SU-DHL-6 (cell line): Measurements from ENCODE around the gene RIN1.

Source experiments
- H2AFZ ChIP-seq: fragments of 200-600 bp; sonication (generic); 2 replicates; pipeline ENCODE4 v1.6.1; 2014; ENCODE audit warnings: low read depth, mild to moderate bottlenecking, moderate library complexity, mixed read lengths, antibody characterized with exemption, low read length; ENCODE audit not compliant: severe bottlenecking
- H3F3A ChIP-seq: fragments of 200-600 bp; shearing (Covaris generic); 2 replicates; pipeline ENCODE4 v1.6.0; 2016; ENCODE audit warnings: antibody characterized with exemption, mild to moderate bottlenecking; ENCODE audit not compliant: insufficient read depth
- H3K27ac ChIP-seq: fragments of 200-600 bp; sonication (generic); 2 replicates; pipeline ENCODE4 v1.5.1; 2016; ENCODE audit warnings: low read depth, mild to moderate bottlenecking, low read length, moderate library complexity, mixed read lengths
- H3K27me3 ChIP-seq: fragments of 200-600 bp; sonication (generic), shearing (Covaris generic); 2 replicates; pipeline ENCODE4 v1.6.0; 2014; ENCODE audit warnings: mild to moderate bottlenecking, low read length
- H3K36me3 ChIP-seq: fragments of 200-600 bp; sonication (generic); 2 replicates; pipeline ENCODE4 v1.6.1; 2014; ENCODE audit warnings: mild to moderate bottlenecking, low read length, mixed read lengths
- H3K4me2 ChIP-seq: fragments of 300-600, 200-600 bp; shearing (Covaris generic), sonication (generic); 2 replicates; pipeline ENCODE4 v1.6.0; 2014; ENCODE audit warnings: low read length, low read depth, mild to moderate bottlenecking; ENCODE audit not compliant: poor library complexity, severe bottlenecking
- H3K4me3 ChIP-seq: fragments of 200-600 bp; sonication (generic); 2 replicates; pipeline ENCODE4 v1.5.1; 2014; ENCODE audit warnings: antibody characterized with exemption, low read length, mild to moderate bottlenecking, mixed read lengths; ENCODE audit not compliant: insufficient read depth, poor library complexity, severe bottlenecking
- H3K79me2 ChIP-seq: fragments of 200-600 bp; sonication (generic); 2 replicates; pipeline ENCODE4 v1.6.1; 2014; ENCODE audit warnings: mild to moderate bottlenecking, low read length, moderate library complexity; ENCODE audit not compliant: insufficient read depth
- H3K9ac ChIP-seq: fragments of 200-600 bp; sonication (generic); 2 replicates; pipeline ENCODE4 v1.7.0; 2014; ENCODE audit warnings: mild to moderate bottlenecking, low read length
- H3K9me2 ChIP-seq: fragments of 200-600 bp; sonication (generic); replicated peaks from 2 replicates; pipeline ENCODE4 v1.6.1; 2014; ENCODE audit warnings: low read length; ENCODE audit not compliant: insufficient read depth
- H3K9me3 ChIP-seq: fragments of 200-600 bp; sonication (generic); 2 replicates; pipeline ENCODE4 v1.6.1; 2014; ENCODE audit warnings: low read length, mixed read lengths; ENCODE audit not compliant: insufficient read depth
- H4K20me1 ChIP-seq: fragments of 200-600 bp; sonication (generic); 2 replicates; pipeline ENCODE4 v1.6.1; 2014; ENCODE audit warnings: low read depth, mild to moderate bottlenecking, antibody characterized with exemption, low read length, moderate library complexity, mixed read lengths
- CTCF ChIP-seq: fragments of 200-600 bp; sonication (generic); IDR thresholded peaks from one replicate; pipeline ENCODE4 v1.5.1; 2017; ENCODE audit warnings: antibody characterized with exemption, mild to moderate bottlenecking, low read length, moderate library complexity; ENCODE audit not compliant: insufficient read depth, poor library complexity, severe bottlenecking
- EZH2phosphoT487 ChIP-seq: fragments of 200-600 bp; sonication (generic), shearing (Covaris generic); conservative IDR thresholded peaks from 2 replicates; pipeline ENCODE4 v1.6.1; 2018; ENCODE audit warnings: mild to moderate bottlenecking, antibody characterized with exemption, low read length, moderate library complexity, mixed read lengths

Gene RIN1

GRCh38 chr11:66313321-66314185 is 22.7 kb downstream of the RIN1 start:
- no peaks in the 10 kb centered on the region for H3K9me3 ChIP-seq
- H3K27me3 ChIP-seq = no peaks in the 10 kb centered on the region
- H2AFZ ChIP-seq = no peak overlapping the region
- H3K27ac ChIP-seq = no peak overlapping the region
- peak overlapping the region; percentile 6; the same call in 1 of the 2 replicates for H3K9ac ChIP-seq
- no peaks in the 10 kb centered on the region for H4K20me1 ChIP-seq
- no peaks in the 10 kb centered on the region for H3K36me3 ChIP-seq
- TF ChIP-seq CTCF (no peak), EZH2phosphoT487 (no peak)
- peak overlapping the region; percentile 24 for H3K4me3 ChIP-seq
- no peaks in the 10 kb centered on the region for H3K9me2 ChIP-seq
- no peaks in the 10 kb centered on the region for H3K79me2 ChIP-seq
- H3K4me2 ChIP-seq = peak overlapping the region; percentile 90
- no peaks in the 10 kb centered on the region for H3F3A ChIP-seq

DNA sequence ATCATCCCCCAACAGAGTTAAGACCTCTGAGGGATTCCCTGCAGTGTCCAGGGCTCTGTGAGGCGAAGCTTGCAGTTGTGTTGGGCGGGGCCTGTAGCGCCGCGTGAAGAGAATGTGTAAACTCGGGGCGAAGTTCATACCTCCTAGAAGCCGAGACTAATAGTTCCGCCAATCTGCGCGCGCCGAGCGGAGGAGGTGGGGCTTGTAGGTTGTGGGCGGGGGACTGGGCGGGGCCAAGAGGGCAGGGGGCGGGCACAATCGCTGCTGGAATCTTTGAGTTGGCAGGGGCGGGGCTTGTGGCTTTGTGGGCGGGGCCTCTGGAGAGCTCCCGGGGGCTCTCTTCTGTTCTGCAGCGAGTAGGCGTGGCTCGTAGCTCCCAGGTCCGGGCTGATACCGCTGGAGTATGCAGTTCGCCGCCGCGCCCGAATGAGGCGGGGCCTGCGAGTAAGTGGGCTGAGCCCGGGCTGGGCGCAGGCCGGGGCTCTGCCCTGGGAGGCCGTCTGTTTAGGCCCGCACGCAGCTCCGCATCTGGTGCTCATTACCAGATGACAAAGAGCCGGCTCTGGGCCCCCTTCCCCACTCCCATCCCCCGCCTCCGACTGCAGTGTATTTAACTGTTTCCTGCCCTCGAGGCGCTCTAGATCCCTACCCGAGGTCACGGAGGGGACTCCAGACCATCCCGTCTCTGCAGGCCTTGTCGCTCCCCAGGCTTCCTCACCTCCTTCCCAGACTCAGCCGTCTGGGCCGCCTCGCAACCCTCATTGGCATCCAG is 23.5 kb downstream of the RIN1 start:
- Histone ChIP-seq H3K9me3 (no peaks in the 10 kb centered on the region), H3K36me3 (no peaks in the 10 kb centered on the region), H3K4me2 (peak overlapping the region; percentile 90), H3K4me3 (peak overlapping the region; percentile 67), H3K9ac (peak overlapping the region; percentile 49), H3K27ac (peak overlapping the region; percentile 71), H2AFZ (peak overlapping the region; percentile 92), H3K9me2 (no peaks in the 10 kb centered on the region), H3K27me3 (no peaks in the 10 kb centered on the region), H4K20me1 (no peaks in the 10 kb centered on the region), H3F3A (no peaks in the 10 kb centered on the region), H3K79me2 (no peaks in the 10 kb centered on the region)
- TF ChIP-seq CTCF = no peak
- TF ChIP-seq EZH2phosphoT487 = no peak

DNA sequence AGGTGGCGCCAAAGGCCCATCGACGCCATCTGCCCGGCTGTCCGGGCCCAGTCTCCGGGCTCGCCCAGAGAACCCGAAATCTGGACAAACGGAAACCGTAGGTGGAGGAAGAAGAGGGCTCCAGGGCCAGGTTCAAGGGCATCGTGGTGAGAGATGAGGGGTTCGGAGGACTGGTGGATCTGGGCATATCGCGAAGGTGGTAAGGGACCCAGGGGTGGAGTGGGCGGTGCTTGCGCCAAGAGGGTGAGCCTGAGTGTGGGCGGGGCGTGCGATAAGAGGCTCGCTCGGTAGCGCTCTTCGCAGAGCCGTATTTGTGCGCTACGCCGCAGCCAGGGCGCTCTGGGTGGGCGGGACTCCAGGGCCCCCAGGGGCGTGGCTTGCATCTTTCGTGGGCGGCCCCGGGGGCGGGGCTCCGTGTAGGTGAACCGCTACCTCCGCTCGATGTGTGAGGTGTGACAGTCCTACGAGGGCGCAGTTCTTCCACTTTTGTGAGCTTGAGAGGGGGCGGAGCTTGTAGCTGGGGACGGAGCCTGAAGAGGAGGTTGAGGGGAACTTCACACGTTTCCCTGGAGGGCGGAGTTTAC is 24.2 kb downstream of the RIN1 start:
- Histone ChIP-seq H3K4me3 (peak overlapping the region; percentile 67), H3K27ac (peak overlapping the region; percentile 71), H3K36me3 (no peaks in the 10 kb centered on the region), H3F3A (no peaks in the 10 kb centered on the region), H3K27me3 (no peaks in the 10 kb centered on the region), H3K9me2 (no peaks in the 10 kb centered on the region), H3K79me2 (no peaks in the 10 kb centered on the region), H3K9ac (peak overlapping the region; percentile 49), H4K20me1 (no peaks in the 10 kb centered on the region), H3K4me2 (peak overlapping the region; percentile 90), H3K9me3 (no peaks in the 10 kb centered on the region), H2AFZ (peak overlapping the region; percentile 92)
- TF ChIP-seq CTCF (no peak), EZH2phosphoT487 (no peak)
